ENCODE measurements around the gene SIL1.

DNA sequence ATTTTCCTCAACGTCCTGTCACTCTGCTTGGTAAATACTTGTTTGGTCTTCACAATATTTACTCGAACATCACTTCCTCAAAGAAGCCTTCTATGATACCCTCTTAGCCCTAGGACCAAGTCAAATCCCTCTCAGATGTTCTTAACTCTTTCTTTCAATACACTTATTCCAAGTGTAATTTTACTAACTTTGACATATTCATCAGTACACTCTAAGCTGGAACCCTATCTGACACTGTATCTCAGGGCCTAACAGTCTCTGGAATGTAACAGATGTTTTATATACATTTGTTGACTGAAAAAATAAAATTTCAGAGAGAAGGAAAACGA is 19.6 kb downstream of the SIL1 start:
- TF ChIP-seq EZH2 (IDR thresholded peaks at IDR 0.05; ENCODE audit: insufficient read depth, poor library complexity, severe bottlenecking) = no peak
- TF ChIP-seq EZH2phosphoT487 (IDR thresholded peaks at IDR 0.05; ENCODE audit: insufficient read depth, low read depth) = no peak
